Measurements from ENCODE around the gene BMP6. TPM values are rescaled to one million over a fixed set of nuclear protein-coding genes. Genes with fewer than 3 reads are reported as not detected.

BMP6 gene
- total RNA-seq, 1 donor from 2014 or later = 0.44 TPM

DNA sequence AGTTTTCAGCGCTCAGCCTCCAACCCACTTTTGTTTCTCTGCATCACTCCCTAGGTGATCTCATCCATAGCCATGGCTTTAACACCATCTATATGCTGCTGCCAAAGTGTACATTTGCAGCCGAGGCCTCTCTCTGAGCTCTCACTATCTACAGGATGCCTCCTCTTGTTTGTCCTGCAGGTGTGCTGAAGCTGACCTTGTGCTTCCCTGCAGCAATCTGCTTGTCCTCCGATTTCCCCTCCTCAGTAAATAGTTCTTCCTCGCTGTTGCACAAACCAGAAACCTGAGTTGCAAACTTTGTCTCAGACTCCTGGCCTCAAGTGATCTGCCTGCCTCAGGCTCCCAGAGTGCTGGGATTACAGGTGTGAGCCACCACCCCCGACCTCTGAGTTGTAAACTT is 188.4 kb downstream of the BMP6 start:
- H3K9me3 Mint-ChIP-seq = no peaks in the 10 kb centered on the region
- H3K4me1 Mint-ChIP-seq = peaks cover 3% of the 10 kb centered on the region
- no peak overlapping the region for H3K27ac Mint-ChIP-seq (ENCODE audit: unreplicated experiment)
- no peak for DNase-seq (ENCODE audit: low read depth, low spot score)
- H3K36me3 Mint-ChIP-seq (ENCODE audit: low read depth) = no peaks in the 10 kb centered on the region
- H3K4me3 Mint-ChIP-seq = no peak overlapping the region
- TF ChIP-seq, protein P1, sequence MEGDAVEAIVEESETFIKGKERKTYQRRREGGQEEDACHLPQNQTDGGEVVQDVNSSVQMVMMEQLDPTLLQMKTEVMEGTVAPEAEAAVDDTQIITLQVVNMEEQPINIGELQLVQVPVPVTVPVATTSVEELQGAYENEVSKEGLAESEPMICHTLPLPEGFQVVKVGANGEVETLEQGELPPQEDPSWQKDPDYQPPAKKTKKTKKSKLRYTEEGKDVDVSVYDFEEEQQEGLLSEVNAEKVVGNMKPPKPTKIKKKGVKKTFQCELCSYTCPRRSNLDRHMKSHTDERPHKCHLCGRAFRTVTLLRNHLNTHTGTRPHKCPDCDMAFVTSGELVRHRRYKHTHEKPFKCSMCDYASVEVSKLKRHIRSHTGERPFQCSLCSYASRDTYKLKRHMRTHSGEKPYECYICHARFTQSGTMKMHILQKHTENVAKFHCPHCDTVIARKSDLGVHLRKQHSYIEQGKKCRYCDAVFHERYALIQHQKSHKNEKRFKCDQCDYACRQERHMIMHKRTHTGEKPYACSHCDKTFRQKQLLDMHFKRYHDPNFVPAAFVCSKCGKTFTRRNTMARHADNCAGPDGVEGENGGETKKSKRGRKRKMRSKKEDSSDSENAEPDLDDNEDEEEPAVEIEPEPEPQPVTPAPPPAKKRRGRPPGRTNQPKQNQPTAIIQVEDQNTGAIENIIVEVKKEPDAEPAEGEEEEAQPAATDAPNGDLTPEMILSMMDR (conservative IDR thresholded peaks at IDR 0.05) = no peak
- peaks cover 2% of the 10 kb centered on the region for H3K27me3 Mint-ChIP-seq (ENCODE audit: low read depth)

GRCh38 chr6:7914991-7915789 is 189.3 kb downstream of the BMP6 start:
- DNase-seq (ENCODE audit: low read depth, low spot score) = no peak
- Mint-ChIP-seq H3K9me3 (no peaks in the 10 kb centered on the region), H3K27me3 (ENCODE audit: low read depth) (peaks cover 2% of the 10 kb centered on the region), H3K4me1 (no peaks in the 10 kb centered on the region), H3K27ac (ENCODE audit: unreplicated experiment) (no peak overlapping the region), H3K36me3 (ENCODE audit: low read depth) (no peaks in the 10 kb centered on the region), H3K4me3 (no peak overlapping the region)
- TF ChIP-seq, protein P1 (conservative IDR thresholded peaks at IDR 0.05) = no peak

DNA sequence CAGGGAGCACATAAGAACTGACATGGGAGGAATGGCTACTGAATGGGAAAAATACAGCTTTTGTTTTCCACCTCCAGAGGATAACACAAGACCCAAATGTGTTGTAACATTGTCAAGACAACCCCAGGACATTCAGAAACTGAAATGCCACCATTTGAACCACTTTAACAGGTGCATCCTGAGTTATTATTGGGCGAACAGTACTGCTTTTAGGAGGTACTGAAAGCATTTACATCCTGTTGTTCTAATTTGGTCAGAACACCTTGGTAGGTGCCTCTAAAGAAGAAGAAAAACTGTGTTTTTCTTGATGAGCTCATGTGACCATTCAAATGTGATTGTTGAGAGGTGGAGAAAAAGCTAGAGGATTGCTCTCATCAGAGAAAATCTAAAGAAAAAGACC is 191.1 kb downstream of the BMP6 start:
- no peaks in the 10 kb centered on the region for H3K36me3 Mint-ChIP-seq (ENCODE audit: low read depth)
- no peak overlapping the region for H3K27ac Mint-ChIP-seq (ENCODE audit: unreplicated experiment)
- H3K4me3 Mint-ChIP-seq = no peak overlapping the region
- TF ChIP-seq, protein P1 (conservative IDR thresholded peaks at IDR 0.05) = no peak
- H3K4me1 Mint-ChIP-seq = no peaks in the 10 kb centered on the region
- H3K27me3 Mint-ChIP-seq (ENCODE audit: low read depth) = peaks cover 2% of the 10 kb centered on the region
- no peaks in the 10 kb centered on the region for H3K9me3 Mint-ChIP-seq
- no peak for DNase-seq (ENCODE audit: low read depth, low spot score)

- H3K9me3 Mint-ChIP-seq = no peaks in the 10 kb centered on the region
- no peaks in the 10 kb centered on the region for H3K36me3 Mint-ChIP-seq (ENCODE audit: low read depth)
- TF ChIP-seq, protein P1 (conservative IDR thresholded peaks at IDR 0.05) = no peak
- H3K4me1 Mint-ChIP-seq = no peaks in the 10 kb centered on the region
- no peak overlapping the region for H3K27ac Mint-ChIP-seq (ENCODE audit: unreplicated experiment)
- H3K4me3 Mint-ChIP-seq = no peak overlapping the region
- peaks cover 2% of the 10 kb centered on the region for H3K27me3 Mint-ChIP-seq (ENCODE audit: low read depth)
- DNase-seq (ENCODE audit: low read depth, low spot score) = no peak
Observed at GRCh38 chr6:7917729-7918128, 191.8 kb downstream of the BMP6 start.

GRCh38 chr6:7918403-7918802 is 192.5 kb downstream of the BMP6 start:
- no peak for DNase-seq (ENCODE audit: low read depth, low spot score)
- H3K9me3 Mint-ChIP-seq = no peaks in the 10 kb centered on the region
- no peaks in the 10 kb centered on the region for H3K4me1 Mint-ChIP-seq
- TF ChIP-seq, protein P1 (conservative IDR thresholded peaks at IDR 0.05) = no peak
- H3K27me3 Mint-ChIP-seq (ENCODE audit: low read depth) = peaks cover 2% of the 10 kb centered on the region
- H3K36me3 Mint-ChIP-seq (ENCODE audit: low read depth) = no peaks in the 10 kb centered on the region
- no peak overlapping the region for H3K4me3 Mint-ChIP-seq
- no peak overlapping the region for H3K27ac Mint-ChIP-seq (ENCODE audit: unreplicated experiment)
